22Rv1 (cell line): ENCODE measurements around the gene THRA.

ENCODE experiments used
- CTCF ChIP-seq: fragments of 450-650 bp; IDR thresholded peaks from 2 replicates; pipeline ENCODE4 v1.5.1; 2017; ENCODE audit warnings: mild to moderate bottlenecking
- ZFX ChIP-seq: fragments of 450-650 bp; IDR thresholded peaks from 2 replicates; pipeline ENCODE4 v1.6.1; 2017; ENCODE audit warnings: antibody characterized with exemption, borderline replicate concordance

GRCh38 chr17:40130352-40131042 is 67.7 kb downstream of the THRA start:
- TF ChIP-seq CTCF (no peak), ZFX (no peak)
